ENCODE results near the gene FBXO3.
"Not testable (repeated sequence)": the region's sequence is repeated elsewhere in the genome, so short reads cannot be mapped to it uniquely, and the experiment has no call there.

FBXO3 gene

DNA sequence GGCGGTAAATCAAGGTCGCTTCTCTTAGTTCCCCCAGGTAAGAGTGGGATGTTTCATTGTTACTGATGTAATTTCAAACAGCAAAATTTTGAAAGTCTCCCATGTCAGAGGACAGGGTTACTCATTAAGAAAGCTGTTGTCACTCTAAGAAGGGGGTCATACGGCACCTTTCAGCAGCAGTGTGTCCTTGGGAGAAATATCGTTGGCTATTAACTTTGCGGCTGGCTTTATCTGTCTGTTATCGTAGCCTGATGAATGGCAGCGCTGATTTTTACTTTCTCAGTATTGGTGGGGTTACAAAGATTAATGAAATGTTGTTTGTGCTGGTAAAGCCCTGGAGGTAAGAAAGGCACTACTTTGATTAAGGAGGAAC lies 27.5 kb upstream of the FBXO3 start:
- H3K9me2 ChIP-seq (replicated peaks; ENCODE audit: low read depth, low read length), result no peaks in the 10 kb centered on the region
- no peaks in the 10 kb centered on the region for H3F3A ChIP-seq (ENCODE audit: low read depth)
- no peak overlapping the region for H3K4me2 ChIP-seq (ENCODE audit: low read depth, low read length, poor library complexity, severe bottlenecking)
- H4K20me1 ChIP-seq (ENCODE audit: insufficient read depth, low read length, poor library complexity, severe bottlenecking), result no peaks in the 10 kb centered on the region
- no peaks in the 10 kb centered on the region for H3K4me1 ChIP-seq (ENCODE audit: insufficient read depth, low read length, poor library complexity, severe bottlenecking)
- TF ChIP-seq EZH2phosphoT487 (IDR thresholded peaks at IDR 0.05; ENCODE audit: borderline replicate concordance), result no peak
- TF ChIP-seq, protein P1, sequence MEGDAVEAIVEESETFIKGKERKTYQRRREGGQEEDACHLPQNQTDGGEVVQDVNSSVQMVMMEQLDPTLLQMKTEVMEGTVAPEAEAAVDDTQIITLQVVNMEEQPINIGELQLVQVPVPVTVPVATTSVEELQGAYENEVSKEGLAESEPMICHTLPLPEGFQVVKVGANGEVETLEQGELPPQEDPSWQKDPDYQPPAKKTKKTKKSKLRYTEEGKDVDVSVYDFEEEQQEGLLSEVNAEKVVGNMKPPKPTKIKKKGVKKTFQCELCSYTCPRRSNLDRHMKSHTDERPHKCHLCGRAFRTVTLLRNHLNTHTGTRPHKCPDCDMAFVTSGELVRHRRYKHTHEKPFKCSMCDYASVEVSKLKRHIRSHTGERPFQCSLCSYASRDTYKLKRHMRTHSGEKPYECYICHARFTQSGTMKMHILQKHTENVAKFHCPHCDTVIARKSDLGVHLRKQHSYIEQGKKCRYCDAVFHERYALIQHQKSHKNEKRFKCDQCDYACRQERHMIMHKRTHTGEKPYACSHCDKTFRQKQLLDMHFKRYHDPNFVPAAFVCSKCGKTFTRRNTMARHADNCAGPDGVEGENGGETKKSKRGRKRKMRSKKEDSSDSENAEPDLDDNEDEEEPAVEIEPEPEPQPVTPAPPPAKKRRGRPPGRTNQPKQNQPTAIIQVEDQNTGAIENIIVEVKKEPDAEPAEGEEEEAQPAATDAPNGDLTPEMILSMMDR (conservative IDR thresholded peaks at IDR 0.05; ENCODE audit: low read length), result no peak
- H3K9ac ChIP-seq (ENCODE audit: low read depth, low read length, poor library complexity, severe bottlenecking), result no peak overlapping the region
- no peaks in the 10 kb centered on the region for H3K9me3 ChIP-seq (ENCODE audit: insufficient read depth, low read depth, low read length)
- no peaks in the 10 kb centered on the region for H3K79me2 ChIP-seq (ENCODE audit: insufficient read depth, low read length)
- H3K36me3 ChIP-seq (ENCODE audit: insufficient read depth, low read length), result no peaks in the 10 kb centered on the region
- no peak overlapping the region for H3K4me3 ChIP-seq (ENCODE audit: low read length, poor library complexity, severe bottlenecking)
- H3K27me3 ChIP-seq (ENCODE audit: insufficient read depth, low read length, poor library complexity, severe bottlenecking), result no peaks in the 10 kb centered on the region
- no peak overlapping the region for H2AFZ ChIP-seq (ENCODE audit: low read length)

- Histone ChIP-seq H3K27me3 (ENCODE audit: insufficient read depth, low read length, poor library complexity, severe bottlenecking) (peaks cover 5% of the 10 kb centered on the region), H3K4me2 (ENCODE audit: low read depth, low read length, poor library complexity, severe bottlenecking) (no peak overlapping the region), H3K79me2 (ENCODE audit: insufficient read depth, low read length) (no peaks in the 10 kb centered on the region), H3K9me3 (ENCODE audit: insufficient read depth, low read depth, low read length) (no peaks in the 10 kb centered on the region), H4K20me1 (ENCODE audit: insufficient read depth, low read length, poor library complexity, severe bottlenecking) (no peaks in the 10 kb centered on the region), H2AFZ (ENCODE audit: low read length) (no peak overlapping the region), H3K36me3 (ENCODE audit: insufficient read depth, low read length) (no peaks in the 10 kb centered on the region), H3K4me3 (ENCODE audit: low read length, poor library complexity, severe bottlenecking) (no peak overlapping the region), H3K4me1 (ENCODE audit: insufficient read depth, low read length, poor library complexity, severe bottlenecking) (no peaks in the 10 kb centered on the region), H3K9me2 (replicated peaks; ENCODE audit: low read depth, low read length) (no peaks in the 10 kb centered on the region), H3F3A (ENCODE audit: low read depth) (no peaks in the 10 kb centered on the region), H3K9ac (ENCODE audit: low read depth, low read length, poor library complexity, severe bottlenecking) (no peak overlapping the region)
- TF ChIP-seq, protein P1 (conservative IDR thresholded peaks at IDR 0.05; ENCODE audit: low read length), result no peak
- TF ChIP-seq EZH2phosphoT487 (IDR thresholded peaks at IDR 0.05; ENCODE audit: borderline replicate concordance), result no peak
Observed at GRCh38 chr11:33797879-33798278, 23.6 kb upstream of the FBXO3 start.

- H3K9me3 ChIP-seq (ENCODE audit: insufficient read depth, low read depth, low read length), result no peaks in the 10 kb centered on the region
- no peak overlapping the region for H2AFZ ChIP-seq (ENCODE audit: low read length)
- H3K4me2 ChIP-seq (ENCODE audit: low read depth, low read length, poor library complexity, severe bottlenecking), result no peak overlapping the region
- no peaks in the 10 kb centered on the region for H4K20me1 ChIP-seq (ENCODE audit: insufficient read depth, low read length, poor library complexity, severe bottlenecking)
- H3K36me3 ChIP-seq (ENCODE audit: insufficient read depth, low read length), result no peaks in the 10 kb centered on the region
- no peak for TF ChIP-seq EZH2phosphoT487 (IDR thresholded peaks at IDR 0.05; ENCODE audit: borderline replicate concordance)
- TF ChIP-seq, protein P1 (conservative IDR thresholded peaks at IDR 0.05; ENCODE audit: low read length), result no peak
- H3K27me3 ChIP-seq (ENCODE audit: insufficient read depth, low read length, poor library complexity, severe bottlenecking), result peaks cover 3% of the 10 kb centered on the region
- H3K9me2 ChIP-seq (replicated peaks; ENCODE audit: low read depth, low read length), result no peaks in the 10 kb centered on the region
- H3K4me3 ChIP-seq (ENCODE audit: low read length, poor library complexity, severe bottlenecking), result no peak overlapping the region
- no peaks in the 10 kb centered on the region for H3F3A ChIP-seq (ENCODE audit: low read depth)
- no peaks in the 10 kb centered on the region for H3K4me1 ChIP-seq (ENCODE audit: insufficient read depth, low read length, poor library complexity, severe bottlenecking)
- H3K9ac ChIP-seq (ENCODE audit: low read depth, low read length, poor library complexity, severe bottlenecking), result no peak overlapping the region
- no peaks in the 10 kb centered on the region for H3K79me2 ChIP-seq (ENCODE audit: insufficient read depth, low read length)
Observed at GRCh38 chr11:33790040-33790439, 15.7 kb upstream of the FBXO3 start.

- not testable (repeated sequence) for H3K36me3 ChIP-seq (ENCODE audit: insufficient read depth, low read length); H3K27me3 ChIP-seq (ENCODE audit: insufficient read depth, low read length, poor library complexity, severe bottlenecking); H3K4me1 ChIP-seq (ENCODE audit: insufficient read depth, low read length, poor library complexity, severe bottlenecking); H3K9ac ChIP-seq (ENCODE audit: low read depth, low read length, poor library complexity, severe bottlenecking); H3K79me2 ChIP-seq (ENCODE audit: insufficient read depth, low read length); H2AFZ ChIP-seq (ENCODE audit: low read length); H3K9me3 ChIP-seq (ENCODE audit: insufficient read depth, low read depth, low read length); H3F3A ChIP-seq (ENCODE audit: low read depth); H3K4me3 ChIP-seq (ENCODE audit: low read length, poor library complexity, severe bottlenecking); H4K20me1 ChIP-seq (ENCODE audit: insufficient read depth, low read length, poor library complexity, severe bottlenecking); H3K4me2 ChIP-seq (ENCODE audit: low read depth, low read length, poor library complexity, severe bottlenecking); H3K9me2 ChIP-seq (replicated peaks; ENCODE audit: low read depth, low read length)
Observed at GRCh38 chr11:33788095-33788494, 13.8 kb upstream of the FBXO3 start.
